HG02610 (cell line): Measurements from ENCODE around the gene GDPD5.
A peak's percentile ranks its signal among the peaks of the same experiment; 100 is the strongest.
"Not testable (repeated sequence)": the region's sequence is repeated elsewhere in the genome, so short reads cannot be mapped to it uniquely, and the experiment has no call there.

ENCODE experiments used
- ATAC-seq: cut with Tn5 transposase; IDR thresholded peaks from one replicate; pipeline ENCODE4 v1.9.1; 2021; ENCODE audit warnings: mild to moderate bottlenecking, moderate library complexity; ENCODE audit not compliant: unreplicated experiment

The GDPD5 gene

DNA sequence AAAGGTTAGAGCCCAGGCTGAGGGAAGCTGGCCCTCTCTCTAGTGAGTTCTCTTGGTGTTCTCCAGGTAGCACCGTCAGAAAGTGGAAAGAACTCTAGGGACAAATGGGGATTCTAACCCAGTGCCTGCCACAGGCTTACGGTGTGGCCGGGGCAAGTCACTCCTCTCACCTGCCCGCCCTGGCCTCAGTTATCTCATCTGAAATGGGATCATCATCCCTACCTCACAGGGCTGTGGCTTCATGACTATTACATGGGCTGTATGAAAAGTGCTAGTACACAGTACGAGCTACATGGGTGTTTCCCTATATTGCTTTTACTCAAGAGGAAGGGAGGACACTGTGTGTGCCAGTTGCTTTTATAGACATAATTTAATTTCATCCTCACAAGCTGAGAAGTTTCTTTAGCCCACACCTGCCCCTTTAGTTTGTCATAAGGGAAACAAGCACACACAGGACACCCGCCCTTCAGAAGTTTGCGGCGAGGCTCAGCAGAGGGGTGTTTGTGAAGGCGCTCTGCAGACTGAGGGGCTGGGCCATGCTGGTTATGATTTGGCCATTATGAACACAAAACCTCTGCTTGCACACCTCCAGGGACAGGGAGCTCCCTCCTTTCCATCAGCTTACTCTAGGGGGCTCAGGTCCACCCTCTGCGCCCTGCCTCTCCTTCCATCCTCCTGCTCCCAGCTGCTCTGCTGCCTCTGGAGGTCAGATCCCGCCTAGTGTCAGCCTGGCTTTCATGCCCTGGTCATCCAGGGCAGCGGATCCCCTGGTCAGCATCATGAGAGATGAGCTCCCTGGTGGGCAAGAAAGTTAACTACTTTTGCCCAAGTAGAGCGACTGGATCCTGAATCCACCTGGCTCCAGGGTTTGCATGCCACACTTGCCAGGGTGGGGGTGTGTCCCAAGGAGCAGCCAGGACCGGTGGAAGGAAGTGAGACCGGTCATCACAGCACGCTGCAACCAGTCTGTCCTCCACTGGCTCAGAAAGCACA, 93.9 kb downstream of the GDPD5 start:
- no peak for ATAC-seq

DNA sequence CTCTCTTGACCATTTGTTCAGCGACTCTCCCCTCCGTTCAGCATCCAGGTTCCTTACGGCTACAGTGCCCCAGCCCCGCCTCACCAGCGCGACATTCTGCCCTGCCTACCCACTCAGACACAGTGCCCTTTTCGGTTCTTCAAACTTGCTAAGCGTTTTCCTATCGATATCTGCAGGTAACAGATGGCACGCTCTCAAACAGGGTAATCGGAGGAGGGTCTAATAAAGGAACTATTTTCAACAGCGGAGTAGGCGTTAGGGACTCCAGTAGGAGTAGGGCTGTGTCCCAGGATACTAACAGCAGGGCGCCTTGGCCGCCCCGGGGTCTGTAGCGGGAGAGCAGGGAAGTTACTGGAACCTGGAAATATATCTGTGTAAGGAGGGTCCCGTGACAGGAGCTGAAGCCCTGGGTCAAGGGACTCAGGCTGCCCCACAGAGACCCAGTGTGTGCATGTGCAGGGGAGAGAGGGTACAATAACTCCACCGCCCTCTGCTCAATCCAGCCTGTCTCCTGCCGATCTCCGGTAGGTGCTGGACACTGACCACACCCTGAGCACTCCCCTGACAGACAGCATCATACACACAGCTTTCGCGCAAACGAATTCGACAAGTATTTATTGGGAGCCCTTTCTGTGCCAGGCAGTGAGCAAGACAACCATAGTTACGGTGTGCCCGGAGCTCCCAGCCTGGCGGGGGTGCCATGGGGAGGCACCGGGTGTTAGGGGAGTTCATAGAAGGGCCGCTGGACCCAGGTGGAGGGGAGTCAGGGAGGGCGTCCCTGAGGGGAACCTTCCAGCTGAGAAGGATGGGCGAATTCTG, 94.8 kb downstream of the GDPD5 start:
- ATAC-seq, result no peak

- no peak for ATAC-seq
Observed at GRCh38 chr11:75429902-75430713, 95.6 kb downstream of the GDPD5 start.

DNA sequence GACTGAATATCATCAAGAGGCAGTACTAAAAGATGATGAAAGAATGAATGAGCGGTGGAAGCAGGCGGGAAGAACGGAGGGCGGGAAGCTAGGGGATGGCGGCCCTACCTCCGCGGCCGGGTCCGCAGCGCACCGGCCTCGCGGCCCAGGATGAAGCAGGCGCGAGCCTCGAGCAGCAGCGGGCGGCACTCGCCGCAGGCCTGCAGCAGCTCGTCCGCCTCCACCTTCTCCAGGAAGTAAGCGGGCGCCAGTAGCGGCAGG, 96.2 kb downstream of the GDPD5 start:
- no peak for ATAC-seq

- ATAC-seq, result no peak
Observed at GRCh38 chr11:75428989-75429640, 96.6 kb downstream of the GDPD5 start.

DNA sequence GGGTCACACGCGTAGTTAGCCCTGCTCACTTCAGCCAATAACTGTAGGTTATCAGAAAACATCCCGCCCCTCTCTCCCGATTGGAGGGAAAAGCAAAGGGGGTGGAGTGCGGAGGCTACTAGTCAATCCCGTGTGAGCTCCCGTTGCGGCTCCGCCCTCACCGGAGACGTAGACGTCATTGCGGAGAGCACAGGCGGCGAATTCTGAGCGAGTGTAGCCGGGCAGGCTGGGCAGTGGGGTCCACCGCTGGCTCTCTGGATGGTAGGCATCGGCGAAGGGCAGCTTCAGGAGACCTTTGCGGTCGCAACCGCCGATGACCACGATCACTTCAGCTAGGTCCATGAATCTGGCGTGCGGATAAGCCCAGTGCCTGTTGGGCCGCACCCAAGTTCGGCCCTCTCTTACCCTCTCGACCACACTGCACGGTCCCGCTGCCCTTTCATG, 97.4 kb downstream of the GDPD5 start:
- ATAC-seq, result peak; percentile 62

DNA sequence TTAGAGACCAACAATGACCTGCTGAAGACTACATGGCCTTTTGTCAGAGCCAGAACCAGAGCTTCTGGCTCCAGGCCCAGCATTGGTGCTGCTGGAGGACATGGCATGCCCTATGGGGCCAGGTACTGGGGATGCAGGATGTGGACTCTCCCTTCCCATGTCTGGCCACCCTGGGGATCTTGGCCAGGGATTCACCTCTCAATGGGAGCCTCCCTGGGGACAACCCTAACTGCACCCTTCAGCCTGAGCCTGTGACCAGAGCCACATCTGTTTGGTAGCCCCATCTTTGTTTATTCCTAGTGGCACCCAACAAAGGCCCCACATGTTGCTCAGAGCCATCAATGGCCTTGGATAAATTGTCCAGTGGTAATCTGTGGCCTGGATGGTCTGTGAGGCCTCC, 98.6 kb downstream of the GDPD5 start:
- ATAC-seq, result no peak

- no peak for ATAC-seq
Observed at GRCh38 chr11:75426720-75427086, 99.0 kb downstream of the GDPD5 start.

DNA sequence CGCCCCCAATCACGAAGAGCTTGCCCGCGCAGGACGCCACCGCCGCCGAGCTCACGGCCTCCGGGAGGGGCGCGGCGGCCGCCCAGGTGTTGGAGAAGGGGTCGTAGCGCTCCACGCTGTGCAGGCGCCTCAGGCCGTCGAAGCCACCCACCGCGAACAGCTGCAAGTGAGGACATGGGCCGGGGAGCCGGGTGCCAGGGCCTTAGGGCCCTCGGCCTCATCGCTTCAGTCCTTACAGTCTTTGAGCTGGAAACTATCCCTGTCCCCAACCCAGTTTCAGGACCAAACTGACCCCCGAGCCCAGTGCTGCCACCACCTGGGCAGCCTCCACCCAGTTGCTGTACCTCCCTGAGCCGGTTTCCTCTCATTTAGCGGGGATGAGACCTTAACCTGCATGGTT, 100.3 kb downstream of the GDPD5 start:
- no peak for ATAC-seq

DNA sequence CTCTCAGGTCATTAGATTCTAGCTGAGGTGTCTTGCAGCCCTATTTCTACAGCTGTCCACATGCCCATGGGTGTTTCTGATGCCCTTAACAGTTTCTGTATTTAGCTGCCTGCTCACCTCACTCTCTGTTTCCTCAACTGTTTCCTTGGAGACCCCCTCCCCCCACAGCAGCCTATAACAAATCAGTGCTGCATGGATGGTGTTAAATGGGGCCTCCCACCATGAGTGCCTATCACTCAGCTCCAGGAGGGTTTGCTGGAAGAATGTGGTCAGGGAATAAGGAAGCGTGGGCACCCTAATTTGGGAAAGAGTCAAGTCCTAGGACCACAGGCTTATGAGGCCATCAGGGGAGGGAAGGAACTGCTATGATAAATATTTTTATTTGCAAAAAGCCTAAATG, 101.3 kb downstream of the GDPD5 start:
- ATAC-seq, result no peak

- ATAC-seq, result no peak
Observed at GRCh38 chr11:75423721-75424120, 102.0 kb downstream of the GDPD5 start.

GRCh38 chr11:75422248-75423231, 103.2 kb downstream of the GDPD5 start:
- no peak for ATAC-seq

DNA sequence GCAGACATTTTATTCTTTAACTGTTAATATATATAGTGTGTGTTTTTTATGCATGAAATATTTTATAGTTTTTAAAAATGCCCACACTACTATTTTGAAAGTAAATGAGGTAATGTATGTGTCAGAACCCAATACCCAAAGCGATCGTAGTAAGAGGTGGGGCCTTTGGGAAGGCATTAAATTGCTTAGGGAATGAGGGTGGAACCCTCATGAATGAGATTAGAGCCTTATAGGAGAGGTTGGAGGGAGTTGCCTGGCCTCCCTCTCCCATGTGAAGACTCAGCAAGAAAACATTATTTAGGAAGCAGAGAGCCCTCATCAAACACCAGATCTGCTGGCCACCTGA, 103.9 kb downstream of the GDPD5 start:
- ATAC-seq, result no peak

GRCh38 chr11:75421035-75421602, 104.6 kb downstream of the GDPD5 start:
- no peak for ATAC-seq

GRCh38 chr11:75420224-75421034, 105.3 kb downstream of the GDPD5 start:
- no peak for ATAC-seq

DNA sequence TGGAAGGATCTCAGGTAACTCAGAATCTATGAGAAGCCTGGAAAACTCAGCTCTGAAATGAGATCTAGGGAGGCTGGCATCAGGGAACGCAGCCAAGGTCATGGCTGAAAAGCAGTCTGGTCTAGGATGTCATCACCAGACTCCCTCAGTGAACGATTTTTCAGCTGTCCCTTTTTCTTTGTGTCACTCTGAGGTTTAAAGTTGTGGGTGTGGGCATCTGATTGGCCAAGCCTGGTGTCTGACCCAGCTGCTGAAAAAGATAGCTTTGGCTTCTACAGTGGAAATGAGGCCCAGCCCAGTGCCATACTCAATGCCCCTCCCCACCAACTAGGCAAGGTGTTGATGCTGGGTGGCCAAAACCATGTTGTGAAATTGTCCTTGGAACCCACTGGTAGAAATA, 111.9 kb downstream of the GDPD5 start:
- no peak for ATAC-seq

DNA sequence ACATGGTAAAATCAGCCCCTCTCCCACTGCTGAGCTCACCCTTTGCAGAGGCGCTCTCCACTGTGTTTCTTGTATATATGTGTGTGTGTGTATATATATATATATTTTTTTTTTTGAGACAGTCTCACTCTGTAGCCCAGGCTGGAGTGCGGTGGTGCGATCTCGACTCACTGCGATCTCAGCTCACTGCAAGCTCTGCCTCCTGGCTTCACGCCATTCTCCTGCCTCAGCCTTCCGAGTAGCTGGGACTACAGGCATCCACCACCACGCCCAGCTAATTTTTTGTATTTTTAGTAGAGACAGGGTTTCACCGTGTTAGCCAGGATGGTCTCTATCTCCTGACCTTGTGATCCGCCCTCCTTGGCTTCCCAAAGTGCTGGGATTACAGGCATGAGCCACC, 112.6 kb downstream of the GDPD5 start:
- ATAC-seq, result not testable (repeated sequence)

DNA sequence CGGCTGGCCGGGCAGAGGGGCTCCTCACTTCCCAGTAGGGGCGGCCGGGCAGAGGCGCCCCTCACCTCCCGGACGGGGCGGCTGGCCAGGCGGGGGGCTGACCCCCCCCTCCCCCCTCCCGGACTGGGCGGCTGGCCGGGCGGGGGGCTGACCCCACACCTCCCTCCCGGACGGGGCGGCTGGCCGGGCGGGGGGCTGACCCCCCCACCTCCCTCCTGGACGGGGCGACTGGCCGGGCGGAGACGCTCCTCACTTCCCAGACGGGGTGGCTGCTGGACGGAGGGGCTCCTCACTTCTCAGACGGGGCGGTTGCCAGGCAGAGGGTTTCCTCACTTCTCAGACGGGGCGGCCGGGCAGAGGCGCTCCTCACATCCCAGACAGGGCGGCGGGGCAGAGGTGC, 115.8 kb downstream of the GDPD5 start:
- not testable (repeated sequence) for ATAC-seq

- ATAC-seq, result no peak
Observed at GRCh38 chr11:75408957-75409219, 116.9 kb downstream of the GDPD5 start.
